ENCODE results near the gene NLGN1.

GRCh38 chr3:173529062-173529711, 131.6 kb downstream of the NLGN1 start:
- TF ChIP-seq POLR2A (IDR thresholded peaks at IDR 0.05), result no peak
- peak in 1 of 2 donors; percentile 34 for TF ChIP-seq CTCF (IDR thresholded peaks at IDR 0.05)

Data from suprapubic skin (tissue), 3 donors.